IPS-20b (cell line): ENCODE results near the gene DYNC2LI1.

Experiments used
- H3K27ac ChIP-seq: one replicate; pipeline ENCODE4 v1.5.1; 2013; ENCODE audit warnings: low read length
- H3K27me3 ChIP-seq: 2 replicates; pipeline ENCODE4 v1.6.1; 2013; ENCODE audit warnings: mild to moderate bottlenecking, low read length, inconsistent platforms; ENCODE audit not compliant: insufficient read depth
- H3K36me3 ChIP-seq: 2 replicates; pipeline ENCODE4 v1.6.1; 2013; ENCODE audit warnings: low read depth, mild to moderate bottlenecking, inconsistent platforms, low read length, moderate library complexity; ENCODE audit not compliant: insufficient read depth
- H3K4me1 ChIP-seq: 2 replicates; pipeline ENCODE4 v1.6.1; 2013; ENCODE audit warnings: mild to moderate bottlenecking, control low read depth, inconsistent platforms, low read length, moderate library complexity; ENCODE audit not compliant: insufficient read depth
- H3K4me3 ChIP-seq: 2 replicates; pipeline ENCODE4 v1.5.1; 2013; ENCODE audit warnings: mild to moderate bottlenecking, low read length, inconsistent platforms
- H3K9ac ChIP-seq: 2 replicates; pipeline ENCODE4 v1.6.1; 2013; ENCODE audit warnings: low read depth, mild to moderate bottlenecking, inconsistent platforms, low read length, moderate library complexity
- H3K9me3 ChIP-seq: 2 replicates; pipeline ENCODE4 v1.6.1; 2013; ENCODE audit warnings: mild to moderate bottlenecking, low read depth, low read length, inconsistent platforms; ENCODE audit not compliant: insufficient read depth

Gene DYNC2LI1

GRCh38 chr2:43738257-43738656 lies 35.6 kb upstream of the DYNC2LI1 start:
- no peaks in the 10 kb centered on the region for H3K36me3 ChIP-seq
- H3K9ac ChIP-seq: no peak overlapping the region
- no peak overlapping the region for H3K27ac ChIP-seq

GRCh38 chr2:43743706-43744105 lies 30.1 kb upstream of the DYNC2LI1 start:
- H3K36me3 ChIP-seq: no peaks in the 10 kb centered on the region
- H3K27me3 ChIP-seq: no peaks in the 10 kb centered on the region
- no peak overlapping the region for H3K4me3 ChIP-seq
- H3K4me1 ChIP-seq: no peaks in the 10 kb centered on the region
- no peak overlapping the region for H3K9ac ChIP-seq
- no peaks in the 10 kb centered on the region for H3K9me3 ChIP-seq
- H3K27ac ChIP-seq: no peak overlapping the region

More at GRCh38 chr2:43738257-43738656, 35.6 kb upstream of the DYNC2LI1 start:
- Histone ChIP-seq H3K9me3 (no peaks in the 10 kb centered on the region), H3K4me1 (no peaks in the 10 kb centered on the region; the same call in 1 of the 2 replicates), H3K4me3 (no peak overlapping the region), H3K27me3 (no peaks in the 10 kb centered on the region)

GRCh38 chr2:43745457-43745856 lies 28.4 kb upstream of the DYNC2LI1 start:
- H3K36me3 ChIP-seq: no peaks in the 10 kb centered on the region
- no peaks in the 10 kb centered on the region for H3K4me1 ChIP-seq
- H3K27me3 ChIP-seq: no peaks in the 10 kb centered on the region
- H3K27ac ChIP-seq: no peak overlapping the region
- no peak overlapping the region for H3K9ac ChIP-seq
- no peaks in the 10 kb centered on the region for H3K9me3 ChIP-seq
- H3K4me3 ChIP-seq: no peak overlapping the region

- no peaks in the 10 kb centered on the region for H3K9me3 ChIP-seq
Observed at GRCh38 chr2:43748333-43748732, 25.5 kb upstream of the DYNC2LI1 start.

GRCh38 chr2:43749583-43749982 lies 24.3 kb upstream of the DYNC2LI1 start:
- Histone ChIP-seq H3K27ac (no peak overlapping the region), H3K27me3 (no peaks in the 10 kb centered on the region)

More at GRCh38 chr2:43748333-43748732, 25.5 kb upstream of the DYNC2LI1 start:
- Histone ChIP-seq H3K9ac (no peak overlapping the region), H3K4me1 (no peaks in the 10 kb centered on the region; the same call in 1 of the 2 replicates), H3K27me3 (no peaks in the 10 kb centered on the region), H3K36me3 (no peaks in the 10 kb centered on the region), H3K27ac (no peak overlapping the region), H3K4me3 (no peak overlapping the region)

GRCh38 chr2:43751476-43751990 lies 22.3 kb upstream of the DYNC2LI1 start:
- Histone ChIP-seq H3K9me3 (no peaks in the 10 kb centered on the region), H3K36me3 (no peaks in the 10 kb centered on the region), H3K4me1 (no peaks in the 10 kb centered on the region; the same call in 1 of the 2 replicates), H3K27ac (no peak overlapping the region), H3K9ac (no peak overlapping the region), H3K27me3 (no peaks in the 10 kb centered on the region), H3K4me3 (no peak overlapping the region)

More at GRCh38 chr2:43749583-43749982, 24.3 kb upstream of the DYNC2LI1 start:
- H3K9me3 ChIP-seq: no peaks in the 10 kb centered on the region
- no peaks in the 10 kb centered on the region; the same call in 1 of the 2 replicates for H3K4me1 ChIP-seq
- no peak overlapping the region for H3K9ac ChIP-seq
- no peak overlapping the region for H3K4me3 ChIP-seq
- H3K36me3 ChIP-seq: no peaks in the 10 kb centered on the region

- Histone ChIP-seq H3K27ac (no peak overlapping the region), H3K4me3 (no peak overlapping the region), H3K9me3 (no peaks in the 10 kb centered on the region), H3K4me1 (no peaks in the 10 kb centered on the region; the same call in 1 of the 2 replicates), H3K9ac (no peak overlapping the region), H3K36me3 (no peaks in the 10 kb centered on the region), H3K27me3 (no peaks in the 10 kb centered on the region)
Observed at GRCh38 chr2:43752302-43752701, 21.5 kb upstream of the DYNC2LI1 start.

GRCh38 chr2:43754180-43754579 lies 19.7 kb upstream of the DYNC2LI1 start:
- no peaks in the 10 kb centered on the region for H3K9me3 ChIP-seq
- H3K27me3 ChIP-seq: no peaks in the 10 kb centered on the region
- no peaks in the 10 kb centered on the region for H3K36me3 ChIP-seq
- H3K4me3 ChIP-seq: no peak overlapping the region
- H3K9ac ChIP-seq: no peak overlapping the region
- H3K27ac ChIP-seq: no peak overlapping the region
- H3K4me1 ChIP-seq: no peaks in the 10 kb centered on the region; the same call in 1 of the 2 replicates

GRCh38 chr2:43758739-43759138 lies 15.1 kb upstream of the DYNC2LI1 start:
- Histone ChIP-seq H3K27me3 (no peaks in the 10 kb centered on the region), H3K9me3 (no peaks in the 10 kb centered on the region), H3K9ac (no peak overlapping the region), H3K4me3 (no peak overlapping the region), H3K27ac (no peak overlapping the region), H3K4me1 (no peaks in the 10 kb centered on the region; the same call in 1 of the 2 replicates), H3K36me3 (no peaks in the 10 kb centered on the region)

- no peak overlapping the region for H3K4me3 ChIP-seq
- H3K4me1 ChIP-seq: no peaks in the 10 kb centered on the region
- no peaks in the 10 kb centered on the region for H3K9me3 ChIP-seq
- no peaks in the 10 kb centered on the region for H3K36me3 ChIP-seq
- no peaks in the 10 kb centered on the region for H3K27me3 ChIP-seq
- no peak overlapping the region for H3K27ac ChIP-seq
- H3K9ac ChIP-seq: no peak overlapping the region
Observed at GRCh38 chr2:43759195-43759594, 14.6 kb upstream of the DYNC2LI1 start.

- Histone ChIP-seq H3K9me3 (no peaks in the 10 kb centered on the region), H3K4me3 (no peak overlapping the region), H3K4me1 (no peaks in the 10 kb centered on the region)
Observed at GRCh38 chr2:43762286-43762685, 11.6 kb upstream of the DYNC2LI1 start.

GRCh38 chr2:43763091-43763490 lies 10.7 kb upstream of the DYNC2LI1 start:
- Histone ChIP-seq H3K27me3 (no peaks in the 10 kb centered on the region), H3K4me1 (no peaks in the 10 kb centered on the region), H3K27ac (no peak overlapping the region)

More at GRCh38 chr2:43762286-43762685, 11.6 kb upstream of the DYNC2LI1 start:
- H3K27ac ChIP-seq: no peak overlapping the region
- no peaks in the 10 kb centered on the region for H3K27me3 ChIP-seq
- H3K9ac ChIP-seq: no peak overlapping the region
- no peaks in the 10 kb centered on the region for H3K36me3 ChIP-seq

More at GRCh38 chr2:43763091-43763490, 10.7 kb upstream of the DYNC2LI1 start:
- Histone ChIP-seq H3K4me3 (no peak overlapping the region), H3K36me3 (no peaks in the 10 kb centered on the region), H3K9me3 (no peaks in the 10 kb centered on the region), H3K9ac (no peak overlapping the region)
